ENCODE measurements around the gene ABHD16A.

DNA sequence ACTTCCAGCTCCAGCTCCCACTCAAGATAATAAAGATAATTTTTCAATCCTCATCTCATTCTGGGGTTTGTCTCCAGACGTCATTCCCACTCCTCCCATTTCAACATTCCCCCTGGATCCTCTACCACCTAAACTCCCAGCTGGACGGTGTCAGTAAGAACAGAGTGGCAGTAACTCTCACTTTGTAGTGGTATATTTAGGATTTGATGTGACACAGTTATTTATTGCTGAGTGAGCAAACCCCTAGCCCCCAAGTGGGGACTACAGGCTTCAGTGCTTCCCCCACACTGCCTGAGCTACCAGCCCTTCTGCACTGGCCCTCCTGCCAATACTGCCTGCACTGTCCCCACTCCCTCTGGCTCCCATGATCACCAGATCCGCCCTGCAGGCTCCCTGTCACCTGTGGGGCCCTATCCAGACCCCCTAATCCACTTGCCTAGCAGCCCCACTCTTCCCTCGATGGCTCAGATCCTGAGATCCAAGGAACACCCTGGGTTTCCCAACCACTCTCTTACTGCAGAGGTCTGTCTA lies 44.9 kb downstream of the ABHD16A start:
- TF ChIP-seq, protein P1, sequence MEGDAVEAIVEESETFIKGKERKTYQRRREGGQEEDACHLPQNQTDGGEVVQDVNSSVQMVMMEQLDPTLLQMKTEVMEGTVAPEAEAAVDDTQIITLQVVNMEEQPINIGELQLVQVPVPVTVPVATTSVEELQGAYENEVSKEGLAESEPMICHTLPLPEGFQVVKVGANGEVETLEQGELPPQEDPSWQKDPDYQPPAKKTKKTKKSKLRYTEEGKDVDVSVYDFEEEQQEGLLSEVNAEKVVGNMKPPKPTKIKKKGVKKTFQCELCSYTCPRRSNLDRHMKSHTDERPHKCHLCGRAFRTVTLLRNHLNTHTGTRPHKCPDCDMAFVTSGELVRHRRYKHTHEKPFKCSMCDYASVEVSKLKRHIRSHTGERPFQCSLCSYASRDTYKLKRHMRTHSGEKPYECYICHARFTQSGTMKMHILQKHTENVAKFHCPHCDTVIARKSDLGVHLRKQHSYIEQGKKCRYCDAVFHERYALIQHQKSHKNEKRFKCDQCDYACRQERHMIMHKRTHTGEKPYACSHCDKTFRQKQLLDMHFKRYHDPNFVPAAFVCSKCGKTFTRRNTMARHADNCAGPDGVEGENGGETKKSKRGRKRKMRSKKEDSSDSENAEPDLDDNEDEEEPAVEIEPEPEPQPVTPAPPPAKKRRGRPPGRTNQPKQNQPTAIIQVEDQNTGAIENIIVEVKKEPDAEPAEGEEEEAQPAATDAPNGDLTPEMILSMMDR (conservative IDR thresholded peaks at IDR 0.05; ENCODE audit: low read length) = no peak
- TF ChIP-seq EZH2phosphoT487 (IDR thresholded peaks at IDR 0.05; ENCODE audit: borderline replicate concordance) = no peak
